ENCODE data around the gene GGT5. TPM values are rescaled to one million over a fixed set of nuclear protein-coding genes. Genes with fewer than 3 reads are reported as not detected.
"Not testable (repeated sequence)": the region's sequence is repeated elsewhere in the genome, so short reads cannot be mapped to it uniquely, and the experiment has no call there.

Gene GGT5
- total RNA-seq, 4 donors from 2014 or later = 8.9 to 25.2 (median 12.3) TPM

DNA sequence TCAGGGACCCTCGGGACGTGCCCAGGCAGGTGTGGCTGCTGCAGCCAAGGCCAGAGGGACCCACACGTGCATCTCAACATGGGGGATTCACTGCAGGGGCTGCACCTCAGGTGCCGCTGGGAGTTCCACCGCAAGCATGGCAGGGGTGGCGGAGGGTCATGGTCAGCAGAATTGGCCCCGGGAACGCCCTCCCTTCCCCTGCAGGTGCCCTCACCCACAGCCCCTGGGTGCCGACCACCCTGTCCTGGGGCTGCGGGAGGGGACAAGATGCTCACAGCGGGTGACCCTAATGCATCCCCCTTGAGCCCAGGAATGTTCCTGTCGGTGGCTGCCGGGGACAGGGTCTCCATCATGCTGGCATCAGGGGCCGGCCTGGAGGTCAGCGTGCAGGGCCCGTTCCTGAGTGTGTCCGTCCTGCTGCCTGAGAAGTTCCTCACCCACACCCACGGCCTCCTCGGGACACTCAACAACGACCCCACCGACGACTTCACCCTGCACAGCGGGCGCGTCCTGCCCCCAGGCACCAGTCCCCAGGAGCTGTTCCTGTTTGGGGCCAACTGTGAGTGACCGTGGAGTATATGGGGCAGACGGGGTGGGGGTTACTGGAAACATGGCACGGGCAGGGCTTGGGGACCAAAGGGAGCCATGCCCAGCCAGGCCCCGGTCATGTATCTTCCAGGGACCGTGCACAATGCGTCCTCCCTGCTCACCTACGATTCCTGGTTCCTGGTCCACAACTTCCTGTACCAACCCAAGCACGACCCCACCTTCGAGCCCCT lies 57.8 kb downstream of the GGT5 start:
- no peak for DNase-seq
- H3K4me3 ChIP-seq = no peak overlapping the region
- H3K9me3 ChIP-seq = no peaks in the 10 kb centered on the region
- H3K27ac ChIP-seq = no peak overlapping the region
- H3K4me1 ChIP-seq = peaks cover 0 to 20% (median 0%) of the 10 kb centered on the region in 4 donors
- H3K36me3 ChIP-seq = no peaks in the 10 kb centered on the region
- H3K27me3 ChIP-seq = no peaks in the 10 kb centered on the region
- TF ChIP-seq, protein P1, sequence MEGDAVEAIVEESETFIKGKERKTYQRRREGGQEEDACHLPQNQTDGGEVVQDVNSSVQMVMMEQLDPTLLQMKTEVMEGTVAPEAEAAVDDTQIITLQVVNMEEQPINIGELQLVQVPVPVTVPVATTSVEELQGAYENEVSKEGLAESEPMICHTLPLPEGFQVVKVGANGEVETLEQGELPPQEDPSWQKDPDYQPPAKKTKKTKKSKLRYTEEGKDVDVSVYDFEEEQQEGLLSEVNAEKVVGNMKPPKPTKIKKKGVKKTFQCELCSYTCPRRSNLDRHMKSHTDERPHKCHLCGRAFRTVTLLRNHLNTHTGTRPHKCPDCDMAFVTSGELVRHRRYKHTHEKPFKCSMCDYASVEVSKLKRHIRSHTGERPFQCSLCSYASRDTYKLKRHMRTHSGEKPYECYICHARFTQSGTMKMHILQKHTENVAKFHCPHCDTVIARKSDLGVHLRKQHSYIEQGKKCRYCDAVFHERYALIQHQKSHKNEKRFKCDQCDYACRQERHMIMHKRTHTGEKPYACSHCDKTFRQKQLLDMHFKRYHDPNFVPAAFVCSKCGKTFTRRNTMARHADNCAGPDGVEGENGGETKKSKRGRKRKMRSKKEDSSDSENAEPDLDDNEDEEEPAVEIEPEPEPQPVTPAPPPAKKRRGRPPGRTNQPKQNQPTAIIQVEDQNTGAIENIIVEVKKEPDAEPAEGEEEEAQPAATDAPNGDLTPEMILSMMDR (IDR thresholded peaks at IDR 0.05) = no peak
- TF ChIP-seq POLR2A (IDR thresholded peaks at IDR 0.05) = no peak

DNA sequence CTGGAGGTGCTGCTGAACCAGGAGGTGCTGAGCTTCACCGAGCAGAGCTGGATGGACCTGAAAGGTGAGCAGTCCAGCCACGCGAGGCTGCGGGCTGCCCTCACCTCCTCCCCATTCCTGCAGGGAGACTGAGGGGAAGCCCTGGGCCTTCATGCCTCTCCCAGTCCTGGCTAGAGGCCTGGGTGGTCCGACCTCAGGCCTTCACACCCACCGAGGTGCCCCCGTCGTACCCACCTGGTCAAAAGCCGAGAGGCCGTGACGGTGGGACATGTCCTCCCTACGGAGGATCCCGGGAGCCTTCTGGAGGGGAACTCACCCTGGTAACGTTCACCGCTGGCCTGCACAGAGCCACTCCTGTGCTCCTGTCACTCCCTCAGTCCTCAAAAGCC lies 58.5 kb downstream of the GGT5 start:
- no peak for TF ChIP-seq POLR2A (IDR thresholded peaks at IDR 0.05)
- TF ChIP-seq, protein P1 (IDR thresholded peaks at IDR 0.05) = no peak
- Histone ChIP-seq H3K36me3 (no peaks in the 10 kb centered on the region), H3K27me3 (no peaks in the 10 kb centered on the region), H3K4me3 (no peak overlapping the region), H3K4me1 (peaks cover 0 to 24% (median 0%) of the 10 kb centered on the region in 4 donors), H3K9me3 (no peaks in the 10 kb centered on the region), H3K27ac (no peak overlapping the region)
- DNase-seq = no peak

DNA sequence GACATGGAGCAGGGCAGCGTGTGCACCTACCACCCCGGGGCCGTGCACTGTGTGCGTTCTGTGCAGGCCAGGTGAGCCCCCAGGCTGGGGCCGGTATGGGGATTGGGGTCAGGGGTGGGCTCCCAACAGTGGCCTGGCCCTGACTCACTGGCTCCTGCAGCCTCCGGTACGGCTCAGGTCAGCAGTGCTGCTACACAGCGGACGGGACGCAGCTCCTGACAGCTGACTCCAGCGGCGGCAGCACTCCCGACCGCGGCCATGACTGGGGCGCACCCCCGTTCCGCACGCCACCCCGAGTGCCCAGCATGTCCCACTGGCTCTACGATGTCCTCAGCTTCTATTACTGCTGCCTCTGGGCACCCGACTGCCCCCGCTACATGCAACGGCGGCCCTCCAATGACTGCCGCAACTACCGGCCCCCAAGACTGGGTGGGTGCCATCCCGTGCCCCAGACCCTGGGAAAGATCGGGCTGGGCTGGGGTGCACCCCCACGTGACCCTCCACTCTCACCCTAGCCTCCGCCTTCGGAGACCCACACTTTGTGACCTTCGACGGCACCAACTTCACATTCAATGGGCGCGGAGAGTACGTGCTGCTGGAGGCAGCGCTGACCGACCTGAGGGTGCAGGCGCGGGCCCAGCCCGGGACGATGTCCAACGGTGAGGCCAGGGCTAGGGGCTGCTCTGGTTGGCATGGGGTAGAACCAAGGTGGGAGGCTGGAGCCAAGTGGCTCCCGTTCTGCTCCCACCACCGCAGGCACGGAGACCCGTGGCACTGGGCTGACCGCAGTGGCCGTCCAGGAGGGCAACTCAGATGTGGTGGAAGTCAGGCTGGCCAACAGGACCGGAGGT lies 59.2 kb downstream of the GGT5 start:
- TF ChIP-seq, protein P1 (IDR thresholded peaks at IDR 0.05) = no peak
- TF ChIP-seq POLR2A (IDR thresholded peaks at IDR 0.05) = no peak
- Histone ChIP-seq H3K4me1 (peaks cover 0 to 30% (median 0%) of the 10 kb centered on the region in 4 donors), H3K27ac (no peak overlapping the region), H3K27me3 (no peaks in the 10 kb centered on the region), H3K36me3 (no peaks in the 10 kb centered on the region), H3K9me3 (no peaks in the 10 kb centered on the region), H3K4me3 (no peak overlapping the region)
- no peak for DNase-seq

DNA sequence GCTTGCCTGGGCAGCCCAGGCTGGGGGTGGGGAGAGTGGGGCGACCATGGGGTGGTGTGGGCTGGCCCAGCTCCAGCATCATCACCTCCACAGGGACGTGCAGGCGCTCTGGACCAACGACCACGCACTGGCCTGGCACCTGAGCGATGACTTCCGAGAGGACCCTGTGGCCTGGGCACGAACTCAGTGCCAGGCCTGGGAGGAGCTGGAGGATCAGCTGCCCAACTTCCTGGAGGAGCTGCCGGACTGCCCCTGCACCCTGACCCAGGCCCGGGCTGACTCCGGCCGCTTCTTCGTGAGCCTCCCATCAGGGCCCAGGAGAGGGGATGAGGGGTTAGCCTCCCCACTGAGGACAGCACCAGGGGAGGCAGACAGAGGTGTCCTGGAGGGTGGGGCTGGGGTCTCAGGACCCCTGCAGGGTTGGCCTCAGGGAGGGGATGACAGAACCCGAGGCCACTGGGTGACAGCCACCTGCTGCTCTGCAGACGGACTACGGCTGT lies 59.8 kb downstream of the GGT5 start:
- TF ChIP-seq POLR2A (IDR thresholded peaks at IDR 0.05) = no peak
- Histone ChIP-seq H3K9me3 (no peaks in the 10 kb centered on the region), H3K27me3 (no peaks in the 10 kb centered on the region), H3K36me3 (no peaks in the 10 kb centered on the region), H3K4me3 (no peak overlapping the region), H3K27ac (no peak overlapping the region), H3K4me1 (peaks cover 0 to 30% (median 0%) of the 10 kb centered on the region in 4 donors)
- no peak for DNase-seq

DNA sequence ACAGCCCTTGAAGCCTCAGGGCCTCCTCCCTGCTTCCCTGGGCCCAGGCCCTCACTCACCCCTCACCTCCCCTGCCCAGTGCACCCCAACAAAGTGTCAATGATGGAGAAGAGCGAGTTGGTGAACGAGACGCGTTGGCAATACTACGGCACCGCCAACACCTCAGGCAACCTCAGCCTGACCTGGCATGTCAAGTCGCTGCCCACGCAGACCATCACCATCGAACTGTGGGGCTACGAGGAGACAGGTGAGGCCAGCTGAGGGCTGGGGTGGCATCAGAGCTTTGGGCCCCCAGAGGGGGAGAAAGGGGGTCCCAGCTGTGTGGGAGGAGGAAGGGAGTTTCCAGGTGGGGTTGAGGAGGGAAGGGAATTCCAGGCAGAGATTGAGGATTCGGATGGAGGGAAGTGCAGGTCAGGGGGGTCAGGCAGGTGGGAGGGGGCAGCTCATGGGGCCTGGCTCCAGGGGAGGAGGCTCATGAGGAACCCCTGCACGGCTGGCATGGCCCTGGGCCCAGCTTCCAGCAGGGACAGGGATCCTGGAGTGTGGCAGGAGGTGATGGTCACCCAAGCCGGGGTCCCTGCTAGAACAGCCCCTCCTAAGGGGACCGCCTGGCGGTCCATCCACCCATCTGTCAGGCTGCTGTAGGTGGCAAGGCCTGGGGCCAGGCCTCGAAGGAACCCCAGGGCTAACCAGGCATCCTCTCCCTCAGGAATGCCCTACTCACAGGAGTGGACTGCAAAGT lies 60.7 kb downstream of the GGT5 start:
- H3K27ac ChIP-seq = no peak overlapping the region
- H3K36me3 ChIP-seq = no peaks in the 10 kb centered on the region
- no peaks in the 10 kb centered on the region for H3K27me3 ChIP-seq
- peaks cover 0 to 24% (median 0%) of the 10 kb centered on the region in 4 donors for H3K4me1 ChIP-seq
- DNase-seq = no peak
- H3K4me3 ChIP-seq = no peak overlapping the region
- no peaks in the 10 kb centered on the region for H3K9me3 ChIP-seq
- TF ChIP-seq POLR2A (IDR thresholded peaks at IDR 0.05) = no peak

DNA sequence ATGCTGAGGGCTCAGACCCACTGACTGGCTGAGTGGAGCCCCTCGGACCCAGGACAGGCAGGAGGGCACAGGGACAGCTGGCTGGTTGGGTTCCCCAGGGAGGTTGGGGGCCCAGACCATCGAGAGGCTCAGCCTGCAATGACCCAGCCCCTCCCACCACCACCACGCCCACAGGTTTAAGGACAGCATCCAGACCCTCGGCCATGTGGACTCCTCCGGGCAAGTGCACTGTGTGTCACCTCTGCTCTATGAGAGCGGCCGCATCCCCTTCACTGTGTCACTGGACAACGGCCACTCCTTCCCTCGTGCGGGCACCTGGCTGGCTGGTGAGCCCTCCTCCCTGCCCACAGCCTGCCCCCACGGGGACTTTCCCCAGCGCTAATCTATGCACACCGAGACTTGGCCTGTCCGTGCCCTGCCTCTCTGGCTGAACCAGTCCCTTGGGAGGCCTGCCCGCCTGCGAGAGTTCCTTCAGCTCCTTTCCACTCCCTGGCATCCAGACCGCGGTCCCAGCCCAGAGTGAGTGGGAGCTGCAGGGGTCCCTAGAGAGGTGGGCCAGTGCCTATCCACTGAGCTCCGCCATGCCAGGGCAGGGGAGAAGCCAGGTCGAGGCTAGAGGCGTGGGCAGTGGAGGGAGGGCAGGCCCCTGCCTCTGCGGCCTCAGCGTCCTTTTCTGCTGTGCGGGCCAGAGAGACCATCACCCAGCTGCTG lies 61.4 kb downstream of the GGT5 start:
- peak in 2 of 3 donors; percentile 48 to 62 for DNase-seq
- no peaks in the 10 kb centered on the region for H3K27me3 ChIP-seq
- peaks cover 0 to 20% (median 0%) of the 10 kb centered on the region in 4 donors for H3K4me1 ChIP-seq
- H3K27ac ChIP-seq = no peak overlapping the region
- H3K36me3 ChIP-seq = no peaks in the 10 kb centered on the region
- H3K9me3 ChIP-seq = no peaks in the 10 kb centered on the region
- H3K4me3 ChIP-seq = no peak overlapping the region
- TF ChIP-seq, protein P1 (IDR thresholded peaks at IDR 0.05) = no peak
- no peak for TF ChIP-seq POLR2A (IDR thresholded peaks at IDR 0.05)

DNA sequence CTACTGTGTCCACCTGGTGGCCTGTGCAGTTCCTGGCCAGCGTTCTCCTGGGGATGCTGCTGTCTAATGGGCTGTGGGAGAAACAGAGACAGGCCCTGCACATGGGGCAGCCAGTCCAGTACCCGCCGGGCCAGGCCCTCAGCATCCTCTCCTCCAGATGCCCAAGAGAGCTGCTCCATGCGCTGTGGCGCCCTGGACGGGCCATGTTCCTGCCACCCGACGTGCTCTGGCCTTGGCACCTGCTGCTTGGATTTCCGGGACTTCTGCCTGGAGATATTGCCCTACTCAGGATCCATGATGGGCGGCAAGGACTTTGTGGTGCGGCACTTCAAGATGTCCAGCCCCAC lies 62.0 kb downstream of the GGT5 start:
- not testable (repeated sequence) for H3K9me3 ChIP-seq, H3K27me3 ChIP-seq, H3K27ac ChIP-seq, H3K36me3 ChIP-seq, DNase-seq
- H3K4me1 ChIP-seq = peaks cover 0 to 20% (median 0%) of the 10 kb centered on the region in 4 donors
- H3K4me3 ChIP-seq = peak overlapping the region in 1 of 4 donors; percentile 42
